H9 (cell line): ENCODE data around the gene NEURL4. TPM values are rescaled to one million over a fixed set of nuclear protein-coding genes. Genes with fewer than 3 reads are reported as not detected.

Experiments used
- DNase-seq: peaks from one replicate; pipeline ENCODE4 v3.0.0-alpha.2; 2017
- H2AFZ ChIP-seq: one replicate; pipeline ENCODE4 v1.6.1; 2013; ENCODE audit warnings: mild to moderate bottlenecking, low read length, control low read depth, moderate library complexity
- H2AK5ac ChIP-seq: 2 replicates; pipeline ENCODE4 v1.6.1; 2013; ENCODE audit warnings: low read length, control low read depth, mixed read lengths; ENCODE audit not compliant: insufficient read length
- H2BK120ac ChIP-seq: one replicate; pipeline ENCODE4 v1.6.1; 2013; ENCODE audit warnings: low read depth, mild to moderate bottlenecking, low read length, control low read depth, inconsistent platforms; ENCODE audit not compliant: poor library complexity, severe bottlenecking
- H2BK12ac ChIP-seq: 2 replicates; pipeline ENCODE4 v1.6.1; 2013; ENCODE audit warnings: low read length, control low read depth, mixed read lengths, low read depth; ENCODE audit not compliant: insufficient read length
- H2BK15ac ChIP-seq: 2 replicates; pipeline ENCODE4 v1.6.1; 2013; ENCODE audit warnings: low read depth, low read length, control low read depth
- H2BK20ac ChIP-seq: one replicate; pipeline ENCODE4 v1.6.1; 2013; ENCODE audit warnings: low read depth, mild to moderate bottlenecking, low read length, control low read depth, inconsistent platforms; ENCODE audit not compliant: poor library complexity, severe bottlenecking
- H2BK5ac ChIP-seq: 2 replicates; pipeline ENCODE4 v1.6.1; 2013; ENCODE audit warnings: low read length, control low read depth, mixed read lengths; ENCODE audit not compliant: insufficient read length
- H3K14ac ChIP-seq: 2 replicates; pipeline ENCODE4 v1.6.1; 2013; ENCODE audit warnings: low read length, control low read depth; ENCODE audit not compliant: insufficient read depth
- H3K18ac ChIP-seq: 2 replicates; pipeline ENCODE4 v1.6.1; 2013; ENCODE audit warnings: low read depth, mild to moderate bottlenecking, mixed read lengths, low read length, control low read depth; ENCODE audit not compliant: insufficient read length
- H3K23ac ChIP-seq: 2 replicates; pipeline ENCODE4 v1.6.1; 2013; ENCODE audit warnings: low read length, control low read depth, mixed read lengths, low read depth; ENCODE audit not compliant: insufficient read length
- H3K23me2 ChIP-seq: 2 replicates; pipeline ENCODE4 v1.6.1; 2013; ENCODE audit warnings: low read depth, mild to moderate bottlenecking, mixed read lengths, low read length, control low read depth; ENCODE audit not compliant: insufficient read length, poor library complexity, severe bottlenecking
- H3K27ac ChIP-seq: 2 replicates; pipeline ENCODE4 v1.5.1; 2013; ENCODE audit warnings: low read length, control low read depth, mixed read lengths, low read depth; ENCODE audit not compliant: insufficient read length
- H3K27me3 ChIP-seq: 2 replicates; pipeline ENCODE4 v1.6.1; 2013; ENCODE audit warnings: low read length, control low read depth, inconsistent platforms; ENCODE audit not compliant: insufficient read depth
- H3K4ac ChIP-seq: 2 replicates; pipeline ENCODE4 v1.6.1; 2013; ENCODE audit warnings: low read depth, mild to moderate bottlenecking, control low read depth, inconsistent platforms, low read length, moderate library complexity
- H3K4me1 ChIP-seq: 2 replicates; pipeline ENCODE4 v1.6.1; 2013; ENCODE audit warnings: low read length, control low read depth, inconsistent platforms; ENCODE audit not compliant: insufficient read depth
- H3K4me2 ChIP-seq: 2 replicates; pipeline ENCODE4 v1.6.1; 2013; ENCODE audit warnings: low read length, control low read depth, mixed read lengths; ENCODE audit not compliant: insufficient read length, insufficient read depth
- H3K56ac ChIP-seq: 2 replicates; pipeline ENCODE4 v1.6.1; 2013; ENCODE audit warnings: low read depth, mild to moderate bottlenecking, mixed read lengths, low read length, control low read depth; ENCODE audit not compliant: insufficient read length
- H3K79me1 ChIP-seq: 2 replicates; pipeline ENCODE4 v1.6.1; 2013; ENCODE audit warnings: low read depth, mild to moderate bottlenecking, moderate library complexity, low read length, control low read depth, inconsistent platforms; ENCODE audit not compliant: insufficient read depth, poor library complexity, severe bottlenecking
- H3K79me2 ChIP-seq: 2 replicates; pipeline ENCODE4 v1.6.1; 2013; ENCODE audit warnings: low read length, control low read depth, inconsistent platforms; ENCODE audit not compliant: insufficient read depth
- H3K9ac ChIP-seq: 2 replicates; pipeline ENCODE4 v1.6.1; 2013; ENCODE audit warnings: low read length, control low read depth, mixed read lengths; ENCODE audit not compliant: insufficient read length; ENCODE audit errors: extremely low read depth
- H3K9me3 ChIP-seq: one replicate; pipeline ENCODE4 v1.6.1; 2013; ENCODE audit warnings: low read depth, low read length, inconsistent platforms; ENCODE audit not compliant: control insufficient read depth
- H3T11ph ChIP-seq: one replicate; pipeline ENCODE4 v1.6.1; 2013; ENCODE audit warnings: mild to moderate bottlenecking, low read length, control low read depth, inconsistent platforms
- H4K20me1 ChIP-seq: one replicate; pipeline ENCODE4 v1.6.1; 2013; ENCODE audit not compliant: control insufficient read depth, insufficient read length, insufficient read depth
- H4K5ac ChIP-seq: 2 replicates; pipeline ENCODE4 v1.6.1; 2013; ENCODE audit warnings: low read depth, mild to moderate bottlenecking, mixed read lengths, low read length, control low read depth; ENCODE audit not compliant: insufficient read length
- H4K8ac ChIP-seq: replicated peaks from 2 replicates; pipeline ENCODE4 v1.6.1; 2013; ENCODE audit warnings: low read length, control low read depth, mixed read lengths, low read depth; ENCODE audit not compliant: insufficient read length
- H4K91ac ChIP-seq: 2 replicates; pipeline ENCODE4 v1.6.1; 2013; ENCODE audit warnings: low read depth, mild to moderate bottlenecking, moderate library complexity, mixed read lengths, low read length, control low read depth; ENCODE audit not compliant: insufficient read length
- H3K27ac Mint-ChIP-seq, 3 experiments: 2 replicates in 2 of 3; 3 replicates in 1 of 3; pipeline ENCODE4 v1.8.0; 2020 to 2021; ENCODE audit warnings: mixed read lengths in 3 of 3, mild to moderate bottlenecking in 1 of 3, moderate library complexity in 1 of 3
- H3K27me3 Mint-ChIP-seq: 2 replicates; pipeline ENCODE4 v1.8.0; 2021; ENCODE audit warnings: low read depth, mild to moderate bottlenecking, moderate library complexity, mixed read lengths
- H3K36me3 Mint-ChIP-seq, 3 experiments: 2 replicates in 2 of 3; 3 replicates in 1 of 3; pipeline ENCODE4 v1.8.0; 2020 to 2021; ENCODE audit warnings: low read depth in 3 of 3, mixed read lengths in 3 of 3; ENCODE audit not compliant: insufficient read depth in 1 of 3
- H3K4me1 Mint-ChIP-seq, 2 experiments: 2 replicates each; pipeline ENCODE4 v1.8.0; 2020; ENCODE audit warnings: mixed read lengths in 2 of 2
- H3K4me3 Mint-ChIP-seq, 2 experiments: 2 replicates in 1 of 2; 3 replicates in 1 of 2; pipeline ENCODE4 v1.8.0; 2020 to 2021; ENCODE audit warnings: mild to moderate bottlenecking in 2 of 2, mixed read lengths in 2 of 2, moderate library complexity in 1 of 2
- H3K9me3 Mint-ChIP-seq, 2 experiments: 2 replicates in 1 of 2; 3 replicates in 1 of 2; pipeline ENCODE4 v1.8.0; 2020; ENCODE audit warnings: mild to moderate bottlenecking in 2 of 2, mixed read lengths in 2 of 2, moderate library complexity in 1 of 2
- WGBS: extraction: QIAGEN DNeasy Blood & Tissue Kit; methylation state at CpG from one replicate; pipeline ENCODE4 v1.1.7; 2013; ENCODE audit warnings: missing lambda C conversion rate, low lambda C conversion rate, mixed read lengths; ENCODE audit not compliant: insufficient read length; ENCODE audit errors: extremely low coverage; 5-methylcytosine and 5-hydroxymethylcytosine counted together
- total RNA-seq: library from RNA; stranded (reverse); gene quantifications from 2 replicates; pipeline ENCODE4 v1.2.1, GENCODE V29; 2021
- TF ChIP-seq, protein P1 (sequence below): fragments of 200-600 bp; sonication (generic); conservative IDR thresholded peaks from 3 replicates; pipeline ENCODE4 v1.8.0; 2021; ENCODE audit warnings: antibody characterized with exemption, mild to moderate bottlenecking

The NEURL4 gene
- total RNA-seq, 1 experiment from 2014 or later = 54.8 TPM

DNA sequence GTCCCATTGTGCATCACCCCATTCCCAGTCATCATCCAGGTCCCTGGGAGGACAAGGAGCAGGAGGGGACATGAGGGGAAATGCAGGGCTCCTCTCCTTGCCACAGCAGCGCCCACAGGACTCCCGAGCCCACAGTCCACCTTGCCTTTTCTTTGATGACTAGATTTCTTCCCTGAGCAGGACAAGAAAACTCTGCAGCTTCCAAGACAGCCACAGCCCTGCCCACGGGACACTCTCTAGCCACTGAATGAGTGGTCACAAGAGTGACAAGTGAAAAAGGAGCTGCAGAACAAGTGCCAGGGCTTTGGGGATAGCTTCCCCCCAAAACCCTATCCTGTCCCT is 4.7 kb downstream of the NEURL4 start:
- TF ChIP-seq, protein P1, sequence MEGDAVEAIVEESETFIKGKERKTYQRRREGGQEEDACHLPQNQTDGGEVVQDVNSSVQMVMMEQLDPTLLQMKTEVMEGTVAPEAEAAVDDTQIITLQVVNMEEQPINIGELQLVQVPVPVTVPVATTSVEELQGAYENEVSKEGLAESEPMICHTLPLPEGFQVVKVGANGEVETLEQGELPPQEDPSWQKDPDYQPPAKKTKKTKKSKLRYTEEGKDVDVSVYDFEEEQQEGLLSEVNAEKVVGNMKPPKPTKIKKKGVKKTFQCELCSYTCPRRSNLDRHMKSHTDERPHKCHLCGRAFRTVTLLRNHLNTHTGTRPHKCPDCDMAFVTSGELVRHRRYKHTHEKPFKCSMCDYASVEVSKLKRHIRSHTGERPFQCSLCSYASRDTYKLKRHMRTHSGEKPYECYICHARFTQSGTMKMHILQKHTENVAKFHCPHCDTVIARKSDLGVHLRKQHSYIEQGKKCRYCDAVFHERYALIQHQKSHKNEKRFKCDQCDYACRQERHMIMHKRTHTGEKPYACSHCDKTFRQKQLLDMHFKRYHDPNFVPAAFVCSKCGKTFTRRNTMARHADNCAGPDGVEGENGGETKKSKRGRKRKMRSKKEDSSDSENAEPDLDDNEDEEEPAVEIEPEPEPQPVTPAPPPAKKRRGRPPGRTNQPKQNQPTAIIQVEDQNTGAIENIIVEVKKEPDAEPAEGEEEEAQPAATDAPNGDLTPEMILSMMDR = no peak; the same call in 2 of the 3 replicates
- Histone ChIP-seq H3K4me1 (no peaks in the 10 kb centered on the region), H2AFZ (no peak overlapping the region), H3K18ac (no peak overlapping the region), H3K14ac (no peak overlapping the region), H3K4me2 (no peak overlapping the region), H3K56ac (no peak overlapping the region), H3K9ac (no peak overlapping the region), H4K5ac (no peak overlapping the region), H3K79me2 (peaks cover 2% of the 10 kb centered on the region; the same call in 1 of the 2 replicates), H4K91ac (no peak overlapping the region), H3K9me3 (no peaks in the 10 kb centered on the region), H3K27ac (no peak overlapping the region), H2BK20ac (no peak overlapping the region), H4K20me1 (no peaks in the 10 kb centered on the region), H3K79me1 (no peaks in the 10 kb centered on the region), H3K27me3 (no peaks in the 10 kb centered on the region), H3K4ac (no peak overlapping the region), H4K8ac (no peak overlapping the region), H2BK5ac (no peak overlapping the region), H3K23me2 (peaks cover 6% of the 10 kb centered on the region), H2BK12ac (no peak overlapping the region), H2AK5ac (no peak overlapping the region), H2BK120ac (no peak overlapping the region), H3K23ac (no peak overlapping the region), H2BK15ac (no peak overlapping the region), H3T11ph (no peak overlapping the region)
- DNase-seq = no peak
- no peaks in the 10 kb centered on the region for H3K9me3 Mint-ChIP-seq
- H3K4me1 Mint-ChIP-seq = peaks cover 11% of the 10 kb centered on the region in 2 experiments
- no peaks in the 10 kb centered on the region for H3K27me3 Mint-ChIP-seq
- no CpG with 5 or more reads among the region's 3 CpGs for WGBS
- H3K36me3 Mint-ChIP-seq = peaks cover 36 to 68% (median 66%) of the 10 kb centered on the region in 3 experiments; a peak in 6 of 7 replicates
- peak overlapping the region in 1 of 2 experiments; percentile 48; a peak in 2 of 5 replicates for H3K4me3 Mint-ChIP-seq
- H3K27ac Mint-ChIP-seq = peak overlapping the region in 1 of 3 experiments; percentile 70; a peak in 1 of 7 replicates
